T-helper 1 cell treated with Interleukin-12 subunit alpha and Interleukin-12 subunit beta and Interleukin-4 antibody, amounts not matched to agents 30 μg/mL and 1 μg/mL, for 36 hours (primary cell): ENCODE results near the gene FANCI.

Experiments
- H3K27ac Mint-ChIP-seq: one replicate; pipeline ENCODE4 v1.8.0; 2021; ENCODE audit warnings: mild to moderate bottlenecking, mixed read lengths
- H3K27me3 Mint-ChIP-seq: one replicate; pipeline ENCODE4 v1.8.0; 2021; ENCODE audit warnings: low read depth, mixed read lengths
- H3K36me3 Mint-ChIP-seq: one replicate; pipeline ENCODE4 v1.8.0; 2021; ENCODE audit warnings: low read depth, mixed read lengths
- H3K4me1 Mint-ChIP-seq: one replicate; pipeline ENCODE4 v1.8.0; 2021; ENCODE audit warnings: low read depth, mixed read lengths
- H3K4me3 Mint-ChIP-seq: one replicate; pipeline ENCODE4 v1.8.0; 2021; ENCODE audit warnings: mild to moderate bottlenecking, moderate library complexity, mixed read lengths
- H3K9me3 Mint-ChIP-seq: one replicate; pipeline ENCODE4 v1.8.0; 2021; ENCODE audit warnings: mixed read lengths

The FANCI gene

DNA sequence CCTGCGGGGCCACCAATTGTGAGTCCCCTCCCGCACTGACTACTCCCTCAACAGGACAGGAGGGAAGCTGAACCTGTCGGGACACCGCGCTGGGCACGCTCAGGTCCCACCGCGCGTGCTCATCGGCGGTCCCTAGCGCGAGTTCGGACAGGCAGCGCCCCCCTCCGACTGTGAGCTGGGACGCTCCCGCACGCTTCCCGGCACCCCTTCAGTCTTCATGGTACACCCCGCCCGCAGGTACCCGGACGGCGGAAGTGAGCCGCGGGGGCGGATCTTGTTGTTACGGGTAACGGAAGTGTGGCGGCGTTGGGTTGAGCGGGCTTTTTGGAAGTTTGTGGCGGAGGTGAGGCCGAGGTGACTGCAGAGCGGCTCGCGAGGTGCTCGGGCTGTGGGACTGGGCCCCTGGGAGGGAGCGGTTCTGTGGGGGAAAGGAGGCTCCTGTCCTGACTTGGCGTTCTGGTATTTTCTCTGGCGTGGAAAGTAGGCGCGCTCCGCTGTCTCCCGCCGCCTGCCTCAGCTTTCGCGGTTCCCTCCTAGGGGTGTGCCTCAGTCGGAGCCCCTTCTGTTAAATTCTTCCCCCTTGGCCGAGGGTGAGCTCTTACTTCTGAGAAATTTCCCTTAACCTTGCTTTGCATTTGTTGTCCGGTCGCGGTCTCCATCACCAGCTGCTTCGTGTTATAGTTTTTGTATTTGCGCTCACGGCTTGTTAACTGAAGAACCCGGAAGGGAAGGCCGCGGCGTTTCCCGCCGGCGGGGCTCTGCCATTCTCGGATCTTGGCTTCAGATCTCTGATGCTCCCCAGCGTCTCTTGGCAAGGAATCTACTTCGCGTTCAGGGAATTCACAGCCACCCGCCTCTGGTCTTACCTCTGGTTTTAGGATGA, at the start of gene FANCI:
TSS of gene FANCI (plus strand) at position 289 of the 883 bp plus-strand sequence. CDS start 3,669 bp downstream, outside the sequence.
- Mint-ChIP-seq H3K36me3 (peaks cover 30% of the 10 kb centered on the region), H3K9me3 (no peaks in the 10 kb centered on the region), H3K4me1 (peaks cover 28% of the 10 kb centered on the region), H3K27me3 (peaks cover 3% of the 10 kb centered on the region), H3K4me3 (peak within 1 kb of the TSS; percentile 97), H3K27ac (peak within 1 kb of the TSS; percentile 95)

DNA sequence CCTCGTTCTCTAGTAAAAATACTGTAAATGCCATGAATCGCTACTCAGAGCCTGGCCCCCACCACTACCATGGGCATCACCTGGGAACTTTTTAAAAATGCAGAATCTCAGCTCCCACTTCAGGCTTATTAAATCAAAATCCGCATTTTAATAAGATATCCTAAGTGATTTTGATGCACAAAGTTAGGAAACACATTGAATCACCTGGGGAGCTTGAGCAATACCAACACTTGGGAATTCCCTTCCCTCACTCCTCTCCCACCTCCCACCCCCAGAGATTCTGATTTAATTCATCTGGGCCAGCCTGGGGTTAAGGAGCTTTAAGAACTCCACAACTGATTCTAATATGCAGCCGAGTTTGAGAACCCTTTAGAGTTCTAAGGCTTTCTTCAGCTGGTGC, 49.2 kb upstream of the FANCI start:
- Mint-ChIP-seq H3K4me1 (peaks cover 7% of the 10 kb centered on the region), H3K9me3 (no peaks in the 10 kb centered on the region), H3K27ac (no peak overlapping the region), H3K4me3 (no peak overlapping the region), H3K36me3 (peaks cover 23% of the 10 kb centered on the region), H3K27me3 (no peaks in the 10 kb centered on the region)

DNA sequence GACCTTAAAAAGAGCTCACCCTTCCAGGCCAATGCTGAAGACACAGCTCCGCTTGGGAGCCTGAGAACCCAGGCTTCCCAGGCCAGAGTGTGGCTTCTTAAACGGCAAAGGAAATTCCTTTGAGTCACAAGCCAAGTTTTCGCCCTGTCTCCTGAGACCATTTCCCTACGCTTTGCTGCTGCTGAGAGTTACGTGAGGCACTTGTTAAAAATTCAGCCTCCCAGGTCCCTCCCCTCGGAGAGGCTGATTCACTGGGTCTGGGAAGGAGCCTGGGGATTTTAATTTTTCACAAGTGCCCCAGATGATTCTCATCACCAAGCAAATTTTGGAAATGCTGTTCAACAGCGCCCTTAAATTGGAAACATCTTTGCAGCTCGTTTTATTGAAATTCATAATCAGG, 47.9 kb upstream of the FANCI start:
- H3K36me3 Mint-ChIP-seq, result peaks cover 21% of the 10 kb centered on the region
- no peak overlapping the region for H3K27ac Mint-ChIP-seq
- H3K27me3 Mint-ChIP-seq, result no peaks in the 10 kb centered on the region
- peaks cover 7% of the 10 kb centered on the region for H3K4me1 Mint-ChIP-seq
- H3K4me3 Mint-ChIP-seq, result no peak overlapping the region
- no peaks in the 10 kb centered on the region for H3K9me3 Mint-ChIP-seq

DNA sequence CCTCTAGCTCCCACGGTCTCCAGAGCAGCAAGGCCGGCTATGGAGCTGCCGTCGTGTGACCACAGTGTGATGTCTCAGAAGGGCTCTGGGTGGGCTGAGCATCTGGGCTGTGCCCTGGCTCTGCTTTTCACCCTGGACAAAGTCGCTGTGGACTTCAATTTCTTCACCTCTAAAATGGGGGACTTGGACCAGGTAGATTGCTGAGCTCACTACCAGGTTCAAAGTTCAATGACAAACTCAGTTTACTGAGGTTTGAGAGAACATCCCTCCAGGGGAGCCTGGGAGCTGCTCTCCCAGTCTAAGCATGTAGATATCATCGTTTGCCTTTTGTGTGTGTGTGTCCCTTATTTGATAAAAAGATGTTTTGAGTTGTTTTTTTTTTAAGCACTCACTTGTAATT, 47.5 kb upstream of the FANCI start:
- H3K27ac Mint-ChIP-seq, result no peak overlapping the region
- peaks cover 7% of the 10 kb centered on the region for H3K4me1 Mint-ChIP-seq
- H3K9me3 Mint-ChIP-seq, result no peaks in the 10 kb centered on the region
- no peak overlapping the region for H3K4me3 Mint-ChIP-seq
- no peaks in the 10 kb centered on the region for H3K27me3 Mint-ChIP-seq
- peaks cover 19% of the 10 kb centered on the region for H3K36me3 Mint-ChIP-seq

DNA sequence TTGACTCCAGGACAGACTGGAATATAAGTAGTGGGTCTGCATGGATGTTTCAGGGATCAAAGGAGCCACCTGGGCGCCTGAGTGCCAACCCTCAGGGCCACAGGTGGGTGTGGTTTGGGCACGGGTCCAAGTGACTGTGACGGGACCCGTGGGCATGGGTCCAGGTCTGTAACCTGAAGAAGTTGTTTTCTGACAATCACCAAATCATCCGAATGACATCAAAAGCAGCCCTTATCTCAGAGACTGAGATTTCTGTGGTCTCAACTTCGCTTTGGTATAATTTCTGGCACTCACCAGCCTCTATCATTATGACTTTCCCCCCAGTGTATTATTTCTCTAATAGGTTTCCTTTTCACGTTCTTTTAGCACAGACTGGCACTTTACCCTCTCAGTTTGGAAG, 46.8 kb upstream of the FANCI start:
- H3K27ac Mint-ChIP-seq, result peak overlapping the region; percentile 1
- peaks cover 7% of the 10 kb centered on the region for H3K4me1 Mint-ChIP-seq
- no peaks in the 10 kb centered on the region for H3K27me3 Mint-ChIP-seq
- H3K4me3 Mint-ChIP-seq, result no peak overlapping the region
- H3K9me3 Mint-ChIP-seq, result no peaks in the 10 kb centered on the region
- peaks cover 19% of the 10 kb centered on the region for H3K36me3 Mint-ChIP-seq

DNA sequence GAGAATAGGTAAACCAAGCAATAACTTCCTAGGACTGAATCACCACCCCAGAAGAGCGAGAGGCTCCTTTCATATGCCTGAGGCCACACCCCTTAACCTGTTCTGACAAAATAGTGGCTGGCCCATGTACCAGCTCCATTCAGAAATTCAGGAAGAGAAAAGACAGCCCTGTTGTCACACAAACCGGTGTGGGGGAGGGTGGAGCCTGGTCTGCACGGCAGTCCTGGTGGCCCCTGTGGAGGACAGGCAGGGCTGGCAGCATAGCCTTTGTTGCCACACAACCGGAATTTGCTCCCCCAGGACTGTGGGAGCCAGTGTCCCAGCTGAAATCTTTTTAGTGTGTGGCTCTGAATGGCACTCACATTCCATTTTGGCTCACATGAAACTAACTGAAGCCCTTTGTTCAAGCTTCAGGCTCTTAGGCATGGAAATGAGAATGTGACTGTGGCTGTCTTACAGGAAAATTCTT, 46.2 kb upstream of the FANCI start:
- H3K9me3 Mint-ChIP-seq, result no peaks in the 10 kb centered on the region
- peak overlapping the region; percentile 1 for H3K27ac Mint-ChIP-seq
- peaks cover 18% of the 10 kb centered on the region for H3K36me3 Mint-ChIP-seq
- H3K4me3 Mint-ChIP-seq, result no peak overlapping the region
- H3K4me1 Mint-ChIP-seq, result peaks cover 5% of the 10 kb centered on the region
- H3K27me3 Mint-ChIP-seq, result no peaks in the 10 kb centered on the region

DNA sequence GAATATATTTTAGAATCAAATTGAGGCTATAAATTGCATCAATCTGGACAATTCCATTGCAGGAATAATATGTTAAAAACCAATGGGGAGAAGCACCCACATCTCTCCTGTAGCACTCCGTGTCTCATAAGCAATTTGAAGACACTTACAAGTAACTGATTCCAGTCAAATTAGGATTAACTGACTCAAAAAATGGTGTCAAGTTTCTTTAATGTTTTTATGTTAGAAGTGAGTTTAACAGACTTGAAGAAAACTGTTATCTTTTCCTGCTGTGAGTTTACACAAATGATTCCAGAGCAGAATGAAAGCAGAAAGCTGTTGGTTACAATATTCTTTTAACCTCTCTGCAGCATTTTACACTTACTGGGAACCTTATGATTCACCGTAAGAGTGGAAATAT, 45.6 kb upstream of the FANCI start:
- H3K27ac Mint-ChIP-seq, result no peak overlapping the region
- H3K36me3 Mint-ChIP-seq, result peaks cover 17% of the 10 kb centered on the region
- no peak overlapping the region for H3K4me3 Mint-ChIP-seq
- H3K9me3 Mint-ChIP-seq, result no peaks in the 10 kb centered on the region
- no peaks in the 10 kb centered on the region for H3K27me3 Mint-ChIP-seq
- H3K4me1 Mint-ChIP-seq, result peaks cover 5% of the 10 kb centered on the region

DNA sequence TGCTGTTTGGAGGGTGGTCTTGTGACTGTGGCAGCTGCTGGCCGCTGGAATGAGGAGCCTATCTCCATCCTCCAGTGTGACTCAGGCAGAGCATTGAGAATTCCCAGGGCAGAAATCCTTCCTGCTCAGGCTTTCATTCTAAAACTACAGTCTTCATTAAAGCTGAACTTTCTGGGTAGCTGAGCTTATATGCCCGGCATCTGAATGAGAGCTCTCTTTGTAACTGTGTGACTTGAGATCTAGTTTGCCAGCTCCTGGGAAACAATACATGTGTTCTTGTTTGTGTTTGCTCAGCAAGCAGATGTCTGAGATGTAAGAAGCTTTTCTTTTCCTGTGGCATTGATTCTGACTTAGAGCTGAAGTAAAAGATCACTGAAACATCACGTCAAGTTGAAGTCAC, 44.8 kb upstream of the FANCI start:
- Mint-ChIP-seq H3K36me3 (peaks cover 14% of the 10 kb centered on the region), H3K27me3 (no peaks in the 10 kb centered on the region), H3K27ac (no peak overlapping the region), H3K4me1 (peaks cover 10% of the 10 kb centered on the region), H3K4me3 (no peak overlapping the region), H3K9me3 (no peaks in the 10 kb centered on the region)

DNA sequence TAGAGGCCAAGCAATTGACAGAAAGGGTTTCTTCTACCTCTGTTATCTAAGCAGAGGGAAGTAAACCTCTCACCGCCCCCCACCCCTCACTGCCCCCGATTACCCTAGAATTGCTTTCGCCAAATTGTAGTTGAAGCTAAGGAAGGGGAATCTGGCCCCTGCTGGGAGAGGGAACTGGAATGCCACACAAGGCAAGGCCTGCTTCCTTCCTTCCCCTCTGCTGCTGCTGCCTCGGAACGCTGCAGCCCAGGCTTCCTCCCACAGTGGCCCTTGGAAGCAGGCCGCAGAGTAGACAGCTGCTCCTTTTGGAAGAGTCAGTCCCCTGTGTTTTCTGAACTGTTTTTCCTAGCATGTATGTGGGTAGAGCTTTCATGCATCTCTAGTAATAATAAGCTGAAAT, 44.0 kb upstream of the FANCI start:
- peaks cover 14% of the 10 kb centered on the region for H3K36me3 Mint-ChIP-seq
- H3K27me3 Mint-ChIP-seq, result no peaks in the 10 kb centered on the region
- no peak overlapping the region for H3K27ac Mint-ChIP-seq
- no peaks in the 10 kb centered on the region for H3K9me3 Mint-ChIP-seq
- H3K4me1 Mint-ChIP-seq, result peaks cover 17% of the 10 kb centered on the region
- H3K4me3 Mint-ChIP-seq, result no peak overlapping the region

DNA sequence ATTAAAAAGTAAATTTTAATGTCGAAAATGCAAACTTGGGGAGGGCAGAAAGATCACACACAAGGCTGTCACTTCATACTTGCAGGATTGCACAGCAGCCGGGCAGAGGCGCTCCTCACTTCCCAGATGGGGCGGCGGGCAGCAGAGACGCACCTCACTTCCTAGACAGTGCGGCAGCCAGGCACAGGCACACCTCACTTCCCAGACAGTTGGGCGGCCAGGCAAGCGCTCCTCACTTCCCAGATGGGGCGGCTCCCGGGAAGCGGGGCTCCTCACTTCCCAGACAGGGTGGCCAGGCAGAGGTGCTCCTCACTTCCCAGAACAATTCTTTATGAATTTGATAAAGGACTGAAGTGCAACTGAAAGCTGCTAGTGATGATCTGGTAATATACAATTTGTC, 43.6 kb upstream of the FANCI start:
- no peak overlapping the region for H3K27ac Mint-ChIP-seq
- H3K36me3 Mint-ChIP-seq, result peaks cover 14% of the 10 kb centered on the region
- peaks cover 21% of the 10 kb centered on the region for H3K4me1 Mint-ChIP-seq
- H3K9me3 Mint-ChIP-seq, result no peaks in the 10 kb centered on the region
- no peaks in the 10 kb centered on the region for H3K27me3 Mint-ChIP-seq
- H3K4me3 Mint-ChIP-seq, result no peak overlapping the region

DNA sequence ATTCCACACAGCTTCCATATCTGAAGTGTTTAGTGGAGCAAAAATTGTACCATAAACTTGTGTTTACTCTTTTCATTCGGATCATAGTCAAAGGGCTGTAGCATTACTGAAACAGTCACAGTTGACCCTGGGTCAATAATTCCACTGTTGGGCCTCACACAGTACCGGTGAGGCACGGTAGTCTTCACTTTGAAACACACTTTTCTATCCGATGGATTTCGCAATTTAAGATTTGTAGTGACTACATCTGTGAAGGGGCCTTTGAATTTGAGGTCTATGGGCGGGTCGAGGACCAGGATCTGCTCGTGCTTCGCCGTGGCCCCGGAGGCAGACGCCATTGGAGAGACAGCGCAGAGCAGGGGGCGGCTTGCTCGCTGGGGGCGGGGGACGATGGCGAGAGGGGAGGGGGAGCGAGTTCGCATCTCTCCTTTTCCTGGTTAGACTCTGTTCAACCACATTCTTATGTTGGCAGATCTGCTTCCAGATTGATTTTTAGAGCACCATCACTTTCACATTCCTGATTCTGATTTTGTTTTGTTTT, 42.2 kb upstream of the FANCI start:
- H3K9me3 Mint-ChIP-seq, result no peaks in the 10 kb centered on the region
- H3K4me1 Mint-ChIP-seq, result peaks cover 24% of the 10 kb centered on the region
- H3K27ac Mint-ChIP-seq, result no peak overlapping the region
- peaks cover 9% of the 10 kb centered on the region for H3K36me3 Mint-ChIP-seq
- no peak overlapping the region for H3K4me3 Mint-ChIP-seq
- no peaks in the 10 kb centered on the region for H3K27me3 Mint-ChIP-seq

DNA sequence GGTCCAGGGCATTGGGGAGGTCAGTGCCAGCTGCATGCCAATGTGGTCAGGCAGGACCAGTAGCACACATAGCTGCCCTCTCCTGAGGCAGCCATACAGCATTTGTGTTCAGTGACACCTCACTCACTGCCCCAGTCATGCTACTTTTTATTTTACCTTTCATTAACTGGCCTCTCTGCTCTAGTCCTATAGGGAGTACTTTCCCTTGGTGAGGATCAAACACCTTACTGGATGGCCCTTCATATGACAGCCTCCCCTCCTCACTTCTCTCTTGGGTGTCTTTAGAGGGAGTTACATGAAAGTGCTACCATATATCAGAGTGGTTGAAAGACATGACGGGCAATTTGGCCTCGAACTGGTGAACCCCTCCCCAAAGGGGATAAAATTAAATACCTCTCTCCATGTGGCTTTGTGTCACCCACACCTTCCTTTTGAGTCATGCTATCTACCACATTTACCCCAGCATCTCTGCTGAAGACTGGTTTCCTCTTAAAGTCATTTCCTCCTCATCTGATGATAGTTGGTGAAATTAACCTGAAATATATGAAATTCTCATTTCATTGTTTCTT, 40.0 kb upstream of the FANCI start:
- Mint-ChIP-seq H3K4me3 (peak overlapping the region; percentile 55), H3K27ac (peak overlapping the region; percentile 68), H3K27me3 (no peaks in the 10 kb centered on the region), H3K4me1 (peaks cover 29% of the 10 kb centered on the region), H3K9me3 (no peaks in the 10 kb centered on the region), H3K36me3 (peaks cover 6% of the 10 kb centered on the region)

DNA sequence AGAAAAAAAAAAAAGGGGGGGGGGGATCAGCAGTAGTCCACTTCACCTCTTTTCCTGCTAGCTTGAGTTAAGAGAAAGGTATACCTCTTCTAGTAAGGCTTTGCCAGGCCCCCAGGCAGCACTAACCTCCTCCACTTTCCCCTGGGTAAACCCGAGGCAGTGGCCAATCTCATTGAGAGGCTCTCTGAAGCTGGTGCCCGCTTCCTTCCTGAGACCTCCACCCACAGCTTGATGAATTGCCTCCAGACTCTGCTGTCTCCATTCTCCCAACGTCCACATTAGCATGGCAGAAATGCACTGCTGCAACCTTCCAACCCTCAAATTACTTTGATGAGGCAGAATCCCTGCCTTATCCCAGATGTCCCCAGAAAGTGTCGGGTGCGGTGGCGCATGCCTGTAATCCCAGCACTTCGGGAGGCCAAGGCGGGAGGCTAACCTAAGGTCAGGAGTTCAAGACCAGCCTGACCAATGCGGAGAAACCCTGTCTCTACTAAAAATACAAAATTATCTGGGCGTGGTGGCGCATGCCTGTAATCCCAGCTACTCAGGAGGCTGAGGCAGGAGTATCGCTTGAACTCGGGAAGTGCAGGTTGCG, 37.7 kb upstream of the FANCI start:
- Mint-ChIP-seq H3K4me1 (peaks cover 29% of the 10 kb centered on the region), H3K36me3 (peaks cover 6% of the 10 kb centered on the region), H3K4me3 (no peak overlapping the region), H3K27ac (no peak overlapping the region), H3K27me3 (no peaks in the 10 kb centered on the region), H3K9me3 (no peaks in the 10 kb centered on the region)

DNA sequence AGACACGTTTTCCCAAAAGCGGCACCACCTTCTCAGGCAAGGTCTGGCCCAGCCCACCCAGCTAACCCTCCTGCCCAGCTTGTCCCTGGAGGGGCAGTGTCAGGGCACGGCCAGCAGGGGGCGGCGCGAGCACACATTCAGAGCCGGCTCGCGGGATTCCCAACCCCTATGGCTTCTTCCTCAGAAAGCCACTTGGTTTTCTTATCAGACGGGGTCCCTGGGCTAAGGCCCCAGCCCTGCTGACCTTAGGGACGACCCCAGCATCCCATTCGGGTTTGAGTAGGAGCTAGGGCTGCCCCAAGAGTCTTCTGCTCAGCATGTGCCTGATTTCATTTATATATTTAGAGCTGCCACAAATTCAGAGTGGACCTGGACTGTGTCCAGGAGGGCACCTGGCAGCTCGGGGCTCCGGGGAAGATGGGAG, 36.9 kb upstream of the FANCI start:
- Mint-ChIP-seq H3K4me3 (peak overlapping the region; percentile 5), H3K27me3 (no peaks in the 10 kb centered on the region), H3K27ac (no peak overlapping the region), H3K4me1 (peaks cover 29% of the 10 kb centered on the region), H3K36me3 (peaks cover 1% of the 10 kb centered on the region), H3K9me3 (no peaks in the 10 kb centered on the region)
